OCI-LY7 (cell line): ENCODE measurements around the gene ARHGAP29. TPM values are rescaled to one million over a fixed set of nuclear protein-coding genes. Genes with fewer than 3 reads are reported as not detected.

Experiments used
- BruUV-seq: library from RNA; stranded (reverse); fragments of 400-500 nt; replicated peaks from 2 replicates; lab custom pipeline; 2021; lab: Mats Ljungman, UMichigan
- CTCF ChIA-PET: fragments of 300-600 bp; sonication (Branson Sonifier 250); formaldehyde crosslinking; loops from one replicate; lab custom pipeline; 2022; ENCODE audit warnings: antibody characterized with exemption; ENCODE audit not compliant: unreplicated experiment; lab: Charles Lee
- POLR2A ChIA-PET: fragments of 300-600 bp; sonication (Branson Sonifier 250); formaldehyde crosslinking; loops from one replicate; lab custom pipeline; 2022; ENCODE audit warnings: antibody characterized with exemption; lab: Charles Lee
- DNase-seq: peaks from one replicate; pipeline ENCODE4 v3.0.0-alpha.2; 2015; ENCODE audit warnings: low spot score
- H2AFZ ChIP-seq: fragments of 200-600 bp; sonication (generic), shearing (Covaris generic); 2 replicates; pipeline ENCODE4 v1.6.1; 2014; ENCODE audit warnings: mild to moderate bottlenecking, antibody characterized with exemption, low read length, moderate library complexity
- H3K27ac ChIP-seq: fragments of 200-600 bp; sonication (generic); 2 replicates; pipeline ENCODE4 v1.5.1; 2014; ENCODE audit warnings: mixed run types, low read depth, mild to moderate bottlenecking, moderate library complexity, low read length, inconsistent platforms; ENCODE audit not compliant: poor library complexity, severe bottlenecking
- H3K36me3 ChIP-seq: fragments of 200-600 bp; sonication (generic); 2 replicates; pipeline ENCODE4 v1.6.1; 2014; ENCODE audit warnings: mild to moderate bottlenecking, antibody characterized with exemption, low read length, moderate library complexity, mixed read lengths; ENCODE audit not compliant: insufficient read depth
- H3K4me1 ChIP-seq: fragments of 200-600 bp; sonication (generic); 2 replicates; pipeline ENCODE4 v1.5.1; 2014; ENCODE audit warnings: mild to moderate bottlenecking, low read length; ENCODE audit not compliant: insufficient read depth, poor library complexity, severe bottlenecking
- H3K4me2 ChIP-seq: fragments of 200-600 bp; sonication (generic); 2 replicates; pipeline ENCODE4 v1.6.1; 2014; ENCODE audit warnings: mild to moderate bottlenecking, low read length
- H3K4me3 ChIP-seq: fragments of 200-600 bp; sonication (generic); 2 replicates; pipeline ENCODE4 v1.5.1; 2014; ENCODE audit warnings: mild to moderate bottlenecking, low read depth, low read length; ENCODE audit not compliant: poor library complexity, severe bottlenecking
- H3K79me2 ChIP-seq: fragments of 200-600 bp; sonication (generic); 2 replicates; pipeline ENCODE4 v1.6.1; 2016; ENCODE audit warnings: low read depth, mild to moderate bottlenecking, low read length, moderate library complexity, mixed read lengths; ENCODE audit not compliant: insufficient read depth
- H3K9me2 ChIP-seq: fragments of 200-600 bp; sonication (generic); 2 replicates; pipeline ENCODE4 v1.6.1; 2016; ENCODE audit warnings: mild to moderate bottlenecking, low read length, mixed read lengths; ENCODE audit not compliant: insufficient read depth
- H3K9me3 ChIP-seq: fragments of 200-600 bp; sonication (generic); 2 replicates; pipeline ENCODE4 v1.6.1; 2014; ENCODE audit warnings: mild to moderate bottlenecking, mixed run types, low read length, mixed read lengths
- H4K20me1 ChIP-seq: fragments of 200-600 bp; sonication (generic); 2 replicates; pipeline ENCODE4 v1.6.1; 2014; ENCODE audit warnings: mild to moderate bottlenecking, antibody characterized with exemption, low read length, moderate library complexity, mixed read lengths; ENCODE audit not compliant: insufficient read depth
- CTCF ChIP-seq: fragments of 200-600 bp; sonication (generic); conservative IDR thresholded peaks from 2 replicates; pipeline ENCODE4 v1.5.1; 2014; ENCODE audit warnings: mild to moderate bottlenecking, antibody characterized with exemption, low read length, moderate library complexity, mixed read lengths
- EZH2phosphoT487 ChIP-seq: fragments of 200-600 bp; sonication (generic); IDR thresholded peaks from 2 replicates; pipeline ENCODE4 v1.6.1; 2018; ENCODE audit warnings: low read depth, borderline replicate concordance, mild to moderate bottlenecking, mixed run types, antibody characterized with exemption, low read length, moderate library complexity, mixed read lengths
- intact Hi-C: fragments of 100-400 bp; cut with micrococcal nuclease; formaldehyde crosslinking; loops from one replicate; pipeline ENCODE4 v1.10.0; 2022; ENCODE audit not compliant: unreplicated experiment
- total RNA-seq, 2 experiments: library from RNA; depleted of rRNA in 1 of 2; stranded (reverse); fragments of >200 nt in 1 of 2; shearing (Covaris generic) in 1 of 2; gene quantifications; 2 replicates each; pipeline ENCODE4 v1.2.3, GENCODE V29; 2014 to 2022

ARHGAP29 gene
- total RNA-seq, 2 experiments from 2014 or later = 0.06 TPM; not detected in 1

GRCh38 chr1:94247138-94248094 is 10.0 kb upstream of the ARHGAP29 start:
- Histone ChIP-seq H3K27ac (no peak overlapping the region), H4K20me1 (no peaks in the 10 kb centered on the region), H3K9me2 (no peaks in the 10 kb centered on the region), H3K9me3 (no peaks in the 10 kb centered on the region), H3K79me2 (no peaks in the 10 kb centered on the region), H3K4me3 (no peak overlapping the region), H2AFZ (no peak overlapping the region), H3K36me3 (no peaks in the 10 kb centered on the region), H3K4me2 (no peak overlapping the region), H3K4me1 (no peaks in the 10 kb centered on the region)
- no TSS peak for BruUV-seq
- intact Hi-C loops = no loop called here
- ChIA-PET POLR2A (no interaction called here), CTCF (no interaction called here)
- no peak for TF ChIP-seq CTCF
- no peak for TF ChIP-seq EZH2phosphoT487
- DNase-seq = no peak

- H3K27ac ChIP-seq = no peak overlapping the region
- no peak overlapping the region for H3K4me3 ChIP-seq
- intact Hi-C loops = no loop called here
- no peak overlapping the region for H3K4me2 ChIP-seq
- H3K9me3 ChIP-seq = no peaks in the 10 kb centered on the region
- TF ChIP-seq CTCF (no peak), EZH2phosphoT487 (no peak)
- H3K4me1 ChIP-seq = no peaks in the 10 kb centered on the region
- CTCF ChIA-PET = no interaction called here
- no peaks in the 10 kb centered on the region for H3K79me2 ChIP-seq
- BruUV-seq = no TSS peak
- no peak for DNase-seq
- POLR2A ChIA-PET = no interaction called here
- H2AFZ ChIP-seq = no peak overlapping the region
- H3K9me2 ChIP-seq = no peaks in the 10 kb centered on the region
- no peaks in the 10 kb centered on the region for H4K20me1 ChIP-seq
- no peaks in the 10 kb centered on the region for H3K36me3 ChIP-seq
Measured at GRCh38 chr1:94246692-94247137, 9.3 kb upstream of the ARHGAP29 start.

DNA sequence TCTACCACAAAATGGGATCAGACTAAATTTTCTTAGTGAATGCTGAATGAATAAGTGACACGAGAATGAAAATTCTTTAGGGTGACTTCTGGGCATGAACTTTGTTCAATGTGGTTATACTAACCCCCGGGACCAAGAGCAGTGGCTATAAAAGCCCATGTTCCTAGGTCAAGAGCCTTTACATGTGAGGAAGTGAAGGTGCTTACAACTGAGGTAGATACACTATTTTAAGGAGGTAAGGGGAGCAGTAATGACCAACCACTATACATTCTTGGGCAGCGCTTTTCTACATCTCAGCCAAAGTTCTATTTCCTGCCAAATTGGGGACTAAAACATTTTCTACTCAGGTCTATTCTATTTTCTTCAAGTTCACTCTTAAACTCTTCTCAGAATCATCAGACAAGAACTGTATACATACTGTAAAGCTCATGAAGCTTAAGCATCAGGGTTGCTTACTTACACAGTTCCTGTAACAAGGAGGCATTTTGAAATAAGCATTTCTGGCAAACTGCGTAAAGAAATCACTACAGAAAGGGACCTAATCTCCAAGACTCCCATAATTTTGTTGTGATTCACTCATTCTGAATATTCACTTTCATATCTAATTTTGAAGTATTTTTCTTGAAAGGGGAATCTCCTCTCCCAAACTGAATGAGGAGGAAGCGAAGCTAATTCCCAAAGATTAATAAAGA is 8.5 kb upstream of the ARHGAP29 start:
- Histone ChIP-seq H3K36me3 (no peaks in the 10 kb centered on the region), H3K4me1 (no peaks in the 10 kb centered on the region), H3K4me3 (no peak overlapping the region), H3K9me2 (no peaks in the 10 kb centered on the region), H3K79me2 (no peaks in the 10 kb centered on the region), H3K9me3 (no peaks in the 10 kb centered on the region), H3K27ac (no peak overlapping the region), H2AFZ (no peak overlapping the region), H4K20me1 (no peaks in the 10 kb centered on the region), H3K4me2 (no peak overlapping the region)
- BruUV-seq = no TSS peak
- TF ChIP-seq EZH2phosphoT487 (no peak), CTCF (no peak)
- intact Hi-C loops = no loop called here
- ChIA-PET POLR2A (no interaction called here), CTCF (no interaction called here)
- no peak for DNase-seq
